HUES64 (cell line): ENCODE results near the gene CNOT9.

Experiments used
- H3K27ac ChIP-seq: 2 replicates; pipeline ENCODE4 v1.7.0; 2013; ENCODE audit warnings: low read depth, low read length, inconsistent platforms
- H3K27me3 ChIP-seq: 2 replicates; pipeline ENCODE4 v1.6.1; 2013; ENCODE audit warnings: mild to moderate bottlenecking, low read length; ENCODE audit not compliant: insufficient read depth
- H3K36me3 ChIP-seq: 2 replicates; pipeline ENCODE4 v1.6.1; 2013; ENCODE audit warnings: mild to moderate bottlenecking, low read length; ENCODE audit not compliant: insufficient read depth
- H3K4me1 ChIP-seq: 2 replicates; pipeline ENCODE4 v1.6.1; 2013; ENCODE audit warnings: mild to moderate bottlenecking, low read length, moderate library complexity; ENCODE audit not compliant: insufficient read depth
- H3K4me3 ChIP-seq: 2 replicates; pipeline ENCODE4 v1.5.1; 2013; ENCODE audit warnings: mild to moderate bottlenecking, low read length, moderate library complexity
- H3K9ac ChIP-seq: 2 replicates; pipeline ENCODE4 v1.6.1; 2013; ENCODE audit warnings: mild to moderate bottlenecking, low read depth, low read length
- H3K9me3 ChIP-seq: 2 replicates; pipeline ENCODE4 v1.6.1; 2013; ENCODE audit warnings: low read depth, low read length; ENCODE audit not compliant: insufficient read depth
- WGBS: fragments of 150-250, 120-280 bp; methylation state at CpG from one replicate; pipeline ENCODE4 v1.1.7; 2013; ENCODE audit warnings: missing lambda C conversion rate; 5-methylcytosine and 5-hydroxymethylcytosine counted together

Gene CNOT9

DNA sequence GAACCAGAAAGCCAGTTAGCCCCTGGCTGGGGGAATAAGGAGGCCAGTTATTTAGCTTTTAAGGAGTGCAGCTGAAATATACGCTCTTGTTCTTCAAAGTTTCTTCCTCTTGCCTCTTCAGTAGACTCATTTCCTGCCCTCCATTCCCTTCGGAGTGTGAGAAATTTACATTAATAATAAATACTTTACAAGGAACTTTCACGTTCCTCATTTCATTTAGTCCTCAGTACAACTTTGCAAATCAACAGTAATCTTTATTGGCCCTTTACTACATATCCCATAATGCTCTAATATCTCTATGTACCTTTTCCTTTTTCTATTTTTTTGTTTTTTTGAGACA is 54.7 kb downstream of the CNOT9 start:
- 86% methylated on average over 3 of the region's 3 CpGs for WGBS
- Histone ChIP-seq H3K4me1 (no peaks in the 10 kb centered on the region), H3K27ac (no peak overlapping the region), H3K9me3 (no peaks in the 10 kb centered on the region), H3K36me3 (no peaks in the 10 kb centered on the region), H3K9ac (no peak overlapping the region), H3K4me3 (no peak overlapping the region), H3K27me3 (no peaks in the 10 kb centered on the region)

- no peaks in the 10 kb centered on the region for H3K4me1 ChIP-seq
- no peaks in the 10 kb centered on the region for H3K9me3 ChIP-seq
- H3K27ac ChIP-seq, result no peak overlapping the region
- WGBS, result 90% methylated on average over 4 of the region's 4 CpGs
- H3K36me3 ChIP-seq, result no peaks in the 10 kb centered on the region
- no peaks in the 10 kb centered on the region for H3K27me3 ChIP-seq
- H3K9ac ChIP-seq, result no peak overlapping the region
- no peak overlapping the region for H3K4me3 ChIP-seq
Observed at GRCh38 chr2:218626369-218626768, 57.7 kb downstream of the CNOT9 start.

DNA sequence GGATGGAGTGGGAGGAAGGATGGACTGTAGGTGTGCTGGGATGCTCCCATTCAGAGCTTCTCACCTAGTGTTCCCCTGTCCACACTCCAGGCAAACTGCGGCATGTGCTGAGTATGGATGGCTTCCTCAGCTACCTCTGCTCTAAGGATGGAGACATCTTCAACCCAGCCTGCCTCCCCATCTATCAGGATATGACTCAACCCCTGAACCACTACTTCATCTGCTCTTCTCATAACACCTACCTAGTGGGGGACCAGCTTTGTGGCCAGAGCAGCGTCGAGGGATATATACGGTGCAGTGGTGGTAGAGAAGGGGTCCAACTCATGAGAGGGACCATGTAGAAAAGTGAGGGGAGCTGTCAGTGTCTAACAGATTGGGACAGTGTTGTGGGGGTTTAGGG is 59.3 kb downstream of the CNOT9 start:
- H3K4me1 ChIP-seq, result no peaks in the 10 kb centered on the region
- no peaks in the 10 kb centered on the region for H3K9me3 ChIP-seq
- no peaks in the 10 kb centered on the region for H3K36me3 ChIP-seq
- no peaks in the 10 kb centered on the region for H3K27me3 ChIP-seq
- no peak overlapping the region for H3K4me3 ChIP-seq
- WGBS, result 95% methylated on average over 4 of the region's 4 CpGs
- H3K9ac ChIP-seq, result no peak overlapping the region
- no peak overlapping the region for H3K27ac ChIP-seq

DNA sequence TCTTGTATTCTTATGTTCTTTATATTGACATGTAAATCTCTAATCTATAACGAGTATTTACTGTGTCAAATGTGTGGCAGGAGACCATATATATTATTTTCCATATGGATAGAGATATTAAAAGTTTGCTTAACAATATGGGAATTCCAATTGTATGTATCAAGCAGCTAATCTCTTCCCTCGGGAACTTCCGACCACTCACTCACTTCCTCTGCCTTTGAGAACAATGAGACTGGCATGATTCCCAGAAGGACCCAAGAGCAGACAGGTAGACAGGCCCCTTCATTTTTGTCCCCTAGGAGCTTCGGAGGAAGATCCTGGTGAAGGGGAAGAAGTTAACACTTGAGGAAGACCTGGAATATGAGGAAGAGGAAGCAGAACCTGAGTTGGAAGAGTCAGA is 63.2 kb downstream of the CNOT9 start:
- 85% methylated on average over 3 of the region's 4 CpGs for WGBS
- Histone ChIP-seq H3K4me1 (no peaks in the 10 kb centered on the region), H3K9ac (no peak overlapping the region), H3K4me3 (no peak overlapping the region), H3K27me3 (no peaks in the 10 kb centered on the region), H3K36me3 (peaks cover 32% of the 10 kb centered on the region), H3K27ac (no peak overlapping the region), H3K9me3 (no peaks in the 10 kb centered on the region)

GRCh38 chr2:218635719-218636118 is 67.1 kb downstream of the CNOT9 start:
- Histone ChIP-seq H3K9ac (no peak overlapping the region), H3K4me3 (no peak overlapping the region), H3K9me3 (no peaks in the 10 kb centered on the region), H3K27me3 (no peaks in the 10 kb centered on the region), H3K4me1 (no peaks in the 10 kb centered on the region), H3K36me3 (peaks cover 68% of the 10 kb centered on the region), H3K27ac (no peak overlapping the region)
- WGBS, result 91% methylated on average over 5 of the region's 5 CpGs

DNA sequence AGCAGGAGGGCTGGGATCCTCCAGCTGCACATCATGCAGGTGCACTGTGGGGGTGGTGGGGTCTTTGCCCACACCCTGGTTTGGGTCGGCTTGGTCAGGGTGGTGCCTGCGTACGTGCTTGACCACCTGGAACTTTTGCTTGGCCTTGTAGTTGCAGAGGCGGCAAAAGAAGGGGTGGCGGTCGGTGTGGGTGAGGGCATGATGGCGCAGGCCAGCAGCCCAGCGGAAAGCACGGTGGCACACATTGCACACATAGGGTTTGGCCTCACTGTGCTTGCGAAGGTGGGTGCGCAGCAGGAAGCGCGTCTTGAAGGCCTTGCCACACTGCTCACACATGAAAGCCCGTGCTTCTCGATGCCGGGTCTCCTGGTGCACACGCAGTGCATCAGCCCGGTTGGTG is 69.7 kb downstream of the CNOT9 start:
- peaks cover 90% of the 10 kb centered on the region for H3K36me3 ChIP-seq
- no peaks in the 10 kb centered on the region for H3K4me1 ChIP-seq
- H3K4me3 ChIP-seq, result no peak overlapping the region
- H3K9me3 ChIP-seq, result no peaks in the 10 kb centered on the region
- H3K9ac ChIP-seq, result no peak overlapping the region
- WGBS, result 97% methylated on average over 18 of the region's 18 CpGs
- no peaks in the 10 kb centered on the region for H3K27me3 ChIP-seq
- H3K27ac ChIP-seq, result no peak overlapping the region

GRCh38 chr2:218642121-218642656 is 73.5 kb downstream of the CNOT9 start:
- no peaks in the 10 kb centered on the region for H3K4me1 ChIP-seq
- no peaks in the 10 kb centered on the region for H3K27me3 ChIP-seq
- H3K27ac ChIP-seq, result no peak overlapping the region
- H3K4me3 ChIP-seq, result no peak overlapping the region
- H3K9ac ChIP-seq, result no peak overlapping the region
- H3K36me3 ChIP-seq, result peaks cover 90% of the 10 kb centered on the region
- H3K9me3 ChIP-seq, result no peaks in the 10 kb centered on the region
- WGBS, result 97% methylated on average over 18 of the region's 18 CpGs

GRCh38 chr2:218642786-218643185 is 74.1 kb downstream of the CNOT9 start:
- Histone ChIP-seq H3K9ac (no peak overlapping the region), H3K27me3 (no peaks in the 10 kb centered on the region), H3K27ac (no peak overlapping the region), H3K4me3 (no peak overlapping the region), H3K4me1 (no peaks in the 10 kb centered on the region), H3K36me3 (peaks cover 90% of the 10 kb centered on the region), H3K9me3 (no peaks in the 10 kb centered on the region)
- WGBS, result 95% methylated on average over 17 of the region's 17 CpGs

DNA sequence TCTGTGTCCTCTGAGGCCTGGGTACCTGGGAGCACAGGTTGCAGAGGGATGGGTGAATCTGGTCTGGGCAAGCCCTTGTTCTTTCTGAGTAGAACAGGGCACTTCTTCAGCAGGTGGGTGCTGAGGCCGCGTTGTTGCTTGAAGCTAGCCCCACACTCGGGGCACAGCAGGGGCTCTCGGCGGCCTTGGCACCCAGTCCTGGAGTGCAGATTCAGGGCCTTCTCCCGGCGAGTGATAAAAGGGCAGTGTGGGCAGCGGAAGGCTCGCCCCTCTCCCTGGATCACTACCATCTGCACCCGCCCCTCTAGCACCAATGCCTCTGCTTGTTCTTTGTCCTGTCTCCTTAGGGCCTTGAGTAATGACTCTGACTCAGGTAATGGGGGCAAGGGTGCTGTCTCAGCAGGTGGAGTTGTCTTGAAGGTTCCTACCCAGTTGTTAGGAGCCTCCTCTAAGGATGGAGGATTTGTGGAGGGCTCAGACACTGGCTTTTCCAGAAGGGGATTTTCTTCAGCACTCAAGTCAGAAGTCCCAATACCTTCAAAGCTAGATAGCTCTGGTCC is 75.2 kb downstream of the CNOT9 start:
- WGBS, result 95% methylated on average over 10 of the region's 10 CpGs
- Histone ChIP-seq H3K4me1 (no peaks in the 10 kb centered on the region), H3K27ac (no peak overlapping the region), H3K9me3 (no peaks in the 10 kb centered on the region), H3K36me3 (peaks cover 90% of the 10 kb centered on the region), H3K27me3 (no peaks in the 10 kb centered on the region), H3K9ac (no peak overlapping the region), H3K4me3 (no peak overlapping the region)

DNA sequence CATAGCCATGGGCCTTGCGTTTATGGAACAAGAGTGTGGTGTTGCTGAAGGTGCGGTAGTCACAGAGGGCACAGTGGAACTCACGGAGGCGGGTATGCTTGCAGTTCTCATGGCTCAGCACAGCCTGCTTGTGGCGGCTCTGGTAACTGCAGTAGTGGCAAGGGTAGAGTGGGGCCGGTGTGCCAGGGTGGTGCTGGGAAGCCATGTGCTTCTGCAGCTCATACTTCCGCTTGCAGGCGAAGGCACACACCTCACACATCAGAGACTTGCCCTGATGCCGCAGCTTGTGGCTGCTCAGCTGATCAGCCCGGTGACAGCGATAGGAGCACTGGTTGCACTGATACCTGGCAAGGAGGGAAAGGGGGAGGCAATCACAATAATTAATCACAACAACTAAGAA is 76.1 kb downstream of the CNOT9 start:
- H3K27ac ChIP-seq, result no peak overlapping the region
- H3K4me1 ChIP-seq, result no peaks in the 10 kb centered on the region
- peaks cover 91% of the 10 kb centered on the region for H3K36me3 ChIP-seq
- H3K4me3 ChIP-seq, result no peak overlapping the region
- H3K27me3 ChIP-seq, result no peaks in the 10 kb centered on the region
- no peak overlapping the region for H3K9ac ChIP-seq
- H3K9me3 ChIP-seq, result no peaks in the 10 kb centered on the region
- WGBS, result 93% methylated on average over 11 of the region's 11 CpGs

DNA sequence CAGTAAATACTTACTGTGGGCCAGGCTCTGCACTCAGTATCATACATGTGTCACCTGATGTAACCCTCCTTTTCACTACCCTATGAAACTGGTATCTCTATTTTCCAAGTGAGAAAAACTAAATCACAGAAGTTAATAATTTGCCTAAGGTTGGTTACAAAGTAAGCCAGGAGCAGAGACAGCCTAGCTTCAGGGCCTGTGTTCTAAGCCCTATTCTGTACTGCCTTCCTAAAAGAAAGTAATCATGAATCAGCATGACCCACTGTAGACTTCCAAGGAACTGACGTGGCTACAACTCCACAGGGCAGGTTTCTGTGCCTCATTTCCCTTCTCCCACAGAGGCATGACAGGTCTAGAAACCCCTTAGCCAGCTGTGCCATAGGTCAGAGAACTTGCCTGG is 76.5 kb downstream of the CNOT9 start:
- peaks cover 92% of the 10 kb centered on the region for H3K36me3 ChIP-seq
- H3K27ac ChIP-seq, result no peak overlapping the region
- no peaks in the 10 kb centered on the region for H3K27me3 ChIP-seq
- no peaks in the 10 kb centered on the region for H3K4me1 ChIP-seq
- no peak overlapping the region for H3K4me3 ChIP-seq
- H3K9me3 ChIP-seq, result no peaks in the 10 kb centered on the region
- H3K9ac ChIP-seq, result no peak overlapping the region
- 94% methylated on average over 1 of the region's 1 CpG for WGBS
